Endothelial cell of umbilical vein (primary cell): ENCODE data around the gene SLC30A7.

Experiments used
- CTCF ChIP-seq, 2 donors: IDR thresholded peaks; 1 replicate in 1 of 2; 2 replicates in 1 of 2; pipeline ENCODE4 v1.5.1; 2011; ENCODE audit warnings: low read length in 2 of 2, mild to moderate bottlenecking in 2 of 2, moderate library complexity in 2 of 2, control low read depth in 1 of 2, inconsistent platforms in 1 of 2, low read depth in 1 of 2; ENCODE audit not compliant: insufficient read depth in 1 of 2; ENCODE audit errors: extremely low read depth in 1 of 2
- MAX ChIP-seq: IDR thresholded peaks from 2 replicates; pipeline ENCODE4 v1.6.1; 2011; ENCODE audit not compliant: insufficient read depth, insufficient read length
- POLR2A ChIP-seq: IDR thresholded peaks from 2 replicates; pipeline ENCODE4 v1.6.1; 2012; ENCODE audit warnings: low read depth, mild to moderate bottlenecking, control low read depth, low read length
- POLR2AphosphoS5 ChIP-seq: IDR thresholded peaks from 2 replicates; pipeline ENCODE4 v1.6.1; 2012; ENCODE audit warnings: low read depth, mild to moderate bottlenecking, control low read depth, low read length, moderate library complexity; ENCODE audit not compliant: insufficient read depth

- TF ChIP-seq CTCF (IDR thresholded peaks at IDR 0.05; ENCODE audit: extremely low read depth in 1 of 2, insufficient read depth in 1 of 2, low read depth in 1 of 2, low read length in 2 of 2) (no peak), POLR2AphosphoS5 (no peak), POLR2A (no peak), MAX (no peak)
Observed at GRCh38 chr1:101029184-101029583, 133.3 kb downstream of the SLC30A7 start.
